Subcutaneous adipose tissue (tissue), 4 donors: ENCODE results near the gene MTURN. TPM values are rescaled to one million over a fixed set of nuclear protein-coding genes. Genes with fewer than 3 reads are reported as not detected.

Experiments used
- total RNA-seq, 4 donors: library from RNA; depleted of rRNA; stranded (reverse); fragments of >200 nt; gene quantifications; one replicate each; pipeline ENCODE4 v1.1.0, GENCODE V29; 2016
- TF ChIP-seq, protein P1 (sequence below): fragments of 450-650 bp; IDR thresholded peaks from one replicate; pipeline ENCODE4 v1.5.1; 2016; ENCODE audit warnings: low read depth, mild to moderate bottlenecking, control low read depth, antibody characterized with exemption, moderate library complexity

Gene MTURN
- total RNA-seq, 4 donors from 2014 or later, result 158 to 422 (median 252) TPM

GRCh38 chr7:30175180-30175579 lies 40.4 kb downstream of the MTURN start:
- TF ChIP-seq, protein P1, sequence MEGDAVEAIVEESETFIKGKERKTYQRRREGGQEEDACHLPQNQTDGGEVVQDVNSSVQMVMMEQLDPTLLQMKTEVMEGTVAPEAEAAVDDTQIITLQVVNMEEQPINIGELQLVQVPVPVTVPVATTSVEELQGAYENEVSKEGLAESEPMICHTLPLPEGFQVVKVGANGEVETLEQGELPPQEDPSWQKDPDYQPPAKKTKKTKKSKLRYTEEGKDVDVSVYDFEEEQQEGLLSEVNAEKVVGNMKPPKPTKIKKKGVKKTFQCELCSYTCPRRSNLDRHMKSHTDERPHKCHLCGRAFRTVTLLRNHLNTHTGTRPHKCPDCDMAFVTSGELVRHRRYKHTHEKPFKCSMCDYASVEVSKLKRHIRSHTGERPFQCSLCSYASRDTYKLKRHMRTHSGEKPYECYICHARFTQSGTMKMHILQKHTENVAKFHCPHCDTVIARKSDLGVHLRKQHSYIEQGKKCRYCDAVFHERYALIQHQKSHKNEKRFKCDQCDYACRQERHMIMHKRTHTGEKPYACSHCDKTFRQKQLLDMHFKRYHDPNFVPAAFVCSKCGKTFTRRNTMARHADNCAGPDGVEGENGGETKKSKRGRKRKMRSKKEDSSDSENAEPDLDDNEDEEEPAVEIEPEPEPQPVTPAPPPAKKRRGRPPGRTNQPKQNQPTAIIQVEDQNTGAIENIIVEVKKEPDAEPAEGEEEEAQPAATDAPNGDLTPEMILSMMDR, result no peak

GRCh38 chr7:30175636-30176147 lies 40.9 kb downstream of the MTURN start:
- TF ChIP-seq, protein P1, result no peak

DNA sequence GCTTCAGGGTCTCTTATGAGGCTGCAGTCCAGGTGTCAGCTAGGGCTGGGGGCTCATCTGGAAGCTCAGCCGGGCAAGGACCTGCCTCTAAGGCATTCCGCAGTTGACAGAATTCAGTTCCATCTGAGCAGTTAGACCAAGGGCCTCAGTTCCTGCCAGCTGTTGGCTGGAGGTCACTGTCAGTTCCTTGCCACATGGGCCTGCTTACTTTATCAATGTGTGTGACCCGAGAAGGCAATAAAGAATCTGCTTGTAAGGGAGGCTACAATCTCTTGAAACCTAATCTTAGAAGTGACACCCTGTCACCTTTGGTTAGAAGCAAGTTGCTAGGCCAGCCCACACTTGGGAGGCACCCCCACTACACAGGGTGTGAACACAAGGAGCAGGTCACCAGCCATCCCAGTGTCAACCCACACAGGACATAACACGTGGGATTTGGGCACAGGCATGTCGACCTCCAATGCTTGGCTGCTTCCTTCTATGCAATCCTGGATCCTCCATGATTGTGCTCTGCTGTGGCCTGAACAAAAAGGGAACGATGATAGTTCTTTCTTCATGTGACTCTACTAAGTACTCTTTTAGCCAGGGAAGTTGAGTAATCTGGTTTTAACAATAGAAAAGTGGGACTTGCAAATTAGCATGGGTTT lies 41.8 kb downstream of the MTURN start:
- TF ChIP-seq, protein P1, result no peak

DNA sequence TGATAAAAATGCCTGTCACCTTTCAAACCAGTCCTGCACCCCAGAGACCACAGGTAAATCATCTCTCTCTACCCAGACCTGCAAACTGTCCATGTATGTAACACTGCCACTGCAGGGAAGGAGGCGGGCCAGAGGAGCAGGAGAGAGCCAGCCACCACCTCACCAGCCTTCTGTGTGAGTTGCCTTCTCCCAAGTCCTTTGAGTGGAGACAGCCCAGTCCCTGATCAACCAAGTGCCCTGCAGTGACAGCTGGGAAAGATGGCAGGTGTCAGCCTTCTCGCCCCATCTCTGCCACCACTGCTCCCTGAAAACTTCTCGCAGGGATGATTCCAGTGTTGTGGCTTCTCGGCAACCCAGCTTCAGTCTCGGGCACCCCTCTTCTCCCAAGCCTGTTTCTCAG lies 42.4 kb downstream of the MTURN start:
- TF ChIP-seq, protein P1, result no peak

GRCh38 chr7:30177965-30178364 lies 43.2 kb downstream of the MTURN start:
- TF ChIP-seq, protein P1, result no peak

DNA sequence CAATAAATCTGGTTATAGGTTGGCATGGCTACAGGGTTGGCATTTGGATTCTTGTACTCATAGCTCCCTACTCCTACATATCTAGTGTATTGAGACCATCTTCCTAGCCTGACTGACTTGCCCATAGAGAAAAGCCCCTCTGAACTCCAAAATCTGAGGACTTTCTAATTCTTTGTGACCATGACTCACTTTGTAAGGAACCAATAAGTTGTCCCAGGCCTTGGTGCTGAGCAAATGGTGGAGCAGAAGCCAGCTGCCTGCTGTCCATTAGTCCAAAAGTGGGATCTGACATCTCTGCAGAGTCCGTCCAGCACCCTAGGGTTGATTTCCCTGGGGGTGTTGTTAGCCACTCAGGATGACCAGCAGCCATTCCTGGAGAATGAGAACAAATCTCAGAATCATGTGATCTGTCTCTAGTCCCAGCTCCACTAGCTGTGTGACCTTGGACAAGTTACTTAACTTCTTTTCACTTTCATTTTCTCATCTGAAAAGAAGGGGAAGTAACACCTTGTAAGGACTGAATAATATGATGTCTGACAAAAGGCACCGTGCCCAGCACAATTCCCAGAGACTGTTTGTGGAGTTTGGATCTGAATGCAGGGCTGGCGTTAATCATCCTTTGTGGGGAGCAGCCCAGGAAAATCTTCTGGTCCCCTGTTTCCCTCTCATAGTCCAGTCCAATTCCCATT lies 44.1 kb downstream of the MTURN start:
- TF ChIP-seq, protein P1, result no peak

DNA sequence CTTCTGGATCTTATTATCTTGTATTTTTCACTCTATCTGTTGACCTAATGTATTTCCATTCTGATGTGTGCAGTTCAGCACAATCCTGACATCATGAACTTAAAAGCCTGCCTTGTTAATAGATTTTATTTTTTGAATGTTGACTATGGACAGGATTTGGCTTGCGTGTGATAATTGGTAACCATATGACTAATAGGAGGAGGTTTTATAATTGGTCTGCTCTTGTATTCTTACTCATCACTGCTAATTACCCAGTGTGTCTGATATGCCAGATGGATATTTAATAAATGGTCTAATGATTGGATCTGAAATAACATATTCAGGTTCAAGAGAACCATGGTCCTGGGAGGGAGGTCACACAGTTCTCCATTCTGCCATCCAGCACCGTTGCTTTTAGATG lies 45.9 kb downstream of the MTURN start:
- TF ChIP-seq, protein P1, result no peak
